Measurements from ENCODE around the gene FXYD6.

The FXYD6 gene

GRCh38 chr11:117827521-117828511 lies 48.6 kb downstream of the FXYD6 start:
- DNase-seq: no peak

- no peak for DNase-seq
These were observed 49.6 kb downstream of the FXYD6 start for GRCh38 chr11:117826832-117827231.

- DNase-seq: no peak
These were observed 50.3 kb downstream of the FXYD6 start for GRCh38 chr11:117826190-117826570.

GRCh38 chr11:117825538-117826189 lies 50.8 kb downstream of the FXYD6 start:
- no peak for DNase-seq

DNA sequence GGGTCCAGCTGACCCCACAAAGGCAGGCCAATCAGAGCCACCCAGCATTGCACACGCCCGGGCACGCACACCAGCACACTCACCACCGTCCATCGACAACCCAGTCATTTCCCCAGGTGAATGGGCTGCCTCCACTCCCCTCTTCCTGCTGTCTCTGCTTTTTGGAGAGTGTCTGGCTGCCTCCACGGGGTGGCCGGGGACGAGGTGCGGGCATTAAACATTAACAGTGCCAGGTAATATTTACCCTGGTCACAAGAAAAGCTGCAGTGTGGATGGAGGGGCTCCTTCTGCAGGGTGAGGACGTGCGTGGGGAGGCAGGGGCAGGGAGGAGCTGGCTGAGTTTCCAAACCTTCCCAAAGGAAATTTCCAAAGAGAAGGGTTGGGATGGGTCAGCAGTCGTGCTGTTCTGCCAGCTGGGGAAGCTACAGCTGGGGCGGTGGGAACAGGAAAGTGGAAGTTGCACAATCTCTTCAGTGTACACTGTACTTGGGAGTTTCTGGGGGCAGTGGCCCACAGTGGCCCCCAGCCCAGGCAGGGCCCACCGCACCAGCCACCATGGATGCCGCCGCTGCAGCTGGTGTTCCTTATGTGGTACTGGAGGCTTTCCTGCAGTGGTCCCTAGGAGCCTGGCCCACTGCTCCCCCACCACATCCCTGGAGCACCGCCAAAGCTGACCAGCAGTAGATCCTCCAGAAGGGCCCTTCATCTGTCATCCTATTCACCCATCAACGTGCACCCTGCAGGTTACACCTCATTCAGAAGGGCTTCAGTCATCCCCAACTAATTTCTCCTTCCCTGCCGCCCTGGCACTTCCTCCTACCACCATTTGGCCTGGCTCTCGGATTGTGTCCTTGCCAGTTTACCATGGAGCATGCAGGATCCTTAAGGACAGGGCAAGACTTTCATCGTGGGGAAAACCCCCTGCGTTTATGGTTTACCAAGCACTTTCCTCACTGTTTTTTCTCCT lies 51.6 kb downstream of the FXYD6 start, which contains the start of gene FXYD2:
TSS of gene FXYD2 (minus strand) at position 174 of the 967 bp plus-strand sequence. CDS start at position 108, 66 bp downstream.
- no peak for DNase-seq

DNA sequence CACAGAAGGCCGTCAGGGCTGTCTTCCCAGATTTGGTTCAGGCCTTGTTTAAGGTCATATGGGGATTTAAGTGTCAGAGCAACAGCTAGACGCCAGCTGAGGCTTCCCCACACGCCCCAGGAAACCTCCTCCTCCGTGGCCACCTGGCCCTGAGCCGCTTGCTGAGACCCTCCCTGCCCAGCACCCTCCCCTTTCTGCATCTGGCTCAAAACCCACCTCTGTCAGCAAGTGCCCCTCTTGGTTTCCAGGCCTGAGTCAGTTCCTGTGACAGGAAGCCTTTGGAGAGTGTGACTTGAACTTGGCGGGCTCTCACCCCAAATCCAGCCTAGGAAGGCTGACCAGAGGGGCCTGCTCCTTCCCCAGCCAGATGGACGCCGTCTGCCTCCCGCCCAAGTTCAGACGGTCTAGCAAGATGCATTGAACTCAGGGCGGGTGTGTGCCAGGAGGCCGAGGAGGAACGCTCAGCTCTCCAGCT lies 52.5 kb downstream of the FXYD6 start:
- DNase-seq: no peak

- DNase-seq: peak; percentile 26
These were observed 53.0 kb downstream of the FXYD6 start for GRCh38 chr11:117823294-117823945.

GRCh38 chr11:117822074-117823033 lies 54.1 kb downstream of the FXYD6 start:
- peak; percentile 76 for DNase-seq

DNA sequence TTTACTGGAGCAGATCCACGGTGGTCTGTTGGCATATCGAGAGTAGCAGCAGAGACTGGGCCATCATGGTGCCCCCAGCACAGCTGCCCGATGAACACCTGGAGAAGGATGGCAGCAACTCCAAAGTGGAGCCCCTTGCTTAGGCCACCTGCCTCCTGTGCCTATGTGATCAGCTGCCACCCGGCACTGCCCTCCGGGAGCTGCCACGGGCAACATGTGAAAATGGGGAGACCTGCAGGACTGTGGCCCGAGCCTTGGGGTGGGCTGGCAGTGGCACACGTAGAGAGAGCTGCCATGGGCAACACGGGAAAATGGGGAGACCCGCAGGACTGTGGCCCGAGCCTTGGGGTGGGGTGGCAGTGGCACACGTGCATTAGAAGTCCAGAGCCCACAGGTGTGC lies 55.0 kb downstream of the FXYD6 start:
- DNase-seq: no peak

GRCh38 chr11:117820516-117820915 lies 55.9 kb downstream of the FXYD6 start:
- DNase-seq: no peak

DNA sequence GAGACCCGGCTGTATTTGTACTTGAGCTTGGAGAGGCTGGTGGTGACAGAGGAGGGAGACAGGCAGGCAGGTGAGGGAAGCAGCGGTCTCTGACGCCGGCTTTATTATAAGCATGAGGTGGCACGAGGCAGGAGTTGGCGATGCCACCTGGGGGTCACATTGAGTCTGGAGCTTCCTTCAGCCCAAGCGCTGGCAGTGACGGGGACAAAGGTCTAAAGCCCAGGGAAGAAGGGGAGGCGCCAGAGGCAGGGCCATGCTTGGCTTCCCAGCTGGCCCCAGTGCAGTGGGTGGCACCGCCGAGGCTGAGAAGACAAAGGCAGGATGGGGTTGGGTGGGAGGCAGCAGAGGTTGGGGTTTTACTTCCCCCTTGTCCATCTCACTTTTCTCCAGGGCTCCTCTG lies 56.4 kb downstream of the FXYD6 start:
- DNase-seq: no peak

DNA sequence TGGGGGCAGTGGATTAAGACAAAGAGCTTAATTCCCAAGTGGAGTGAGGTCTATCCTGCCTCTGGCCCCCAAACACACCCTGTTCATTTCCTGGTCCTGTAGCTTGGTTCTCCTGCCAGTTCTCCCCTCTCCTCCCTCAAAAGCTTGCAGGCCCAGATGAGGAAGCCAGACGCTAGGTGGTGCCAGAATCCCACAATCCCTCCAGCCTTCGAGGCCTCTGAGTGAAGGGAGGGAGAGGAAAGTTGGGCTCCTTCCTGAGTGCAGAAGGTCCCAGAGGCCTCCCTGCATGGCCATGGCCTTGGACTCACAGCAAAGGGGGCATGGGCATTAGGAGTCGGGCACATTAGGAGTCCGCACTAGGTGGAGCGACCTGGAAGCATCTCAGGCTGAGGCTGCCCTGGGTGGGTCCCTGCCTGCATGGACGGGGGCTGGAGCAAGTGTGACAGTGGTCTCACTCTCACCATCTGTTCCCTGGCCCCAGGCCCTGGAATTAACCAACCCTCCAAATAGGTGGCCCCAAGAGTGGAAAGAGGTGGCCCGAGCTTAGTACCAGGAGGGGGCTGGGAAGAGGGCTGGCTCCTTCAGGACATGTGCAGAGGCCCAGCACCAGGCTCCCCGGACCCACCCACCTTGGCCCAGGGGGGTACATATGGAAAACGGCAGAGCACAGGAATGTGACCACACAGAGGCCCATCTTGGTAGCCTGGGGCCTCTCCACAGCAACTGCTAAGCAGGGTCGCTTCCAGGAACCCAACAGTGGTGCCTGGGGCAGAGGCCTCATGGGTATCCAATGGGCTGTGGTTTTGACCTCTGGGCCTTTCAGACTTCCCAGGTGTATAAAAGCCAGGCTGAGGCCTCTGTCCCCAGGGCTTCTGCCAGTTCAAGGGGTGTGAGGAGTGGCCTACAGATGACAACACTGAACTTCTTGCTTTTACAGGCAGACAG lies 57.1 kb downstream of the FXYD6 start:
- DNase-seq: no peak

GRCh38 chr11:117818041-117818873 lies 58.2 kb downstream of the FXYD6 start:
- DNase-seq: peak; percentile 66

GRCh38 chr11:117817368-117818040 lies 59.0 kb downstream of the FXYD6 start:
- peak; percentile 93 for DNase-seq

DNA sequence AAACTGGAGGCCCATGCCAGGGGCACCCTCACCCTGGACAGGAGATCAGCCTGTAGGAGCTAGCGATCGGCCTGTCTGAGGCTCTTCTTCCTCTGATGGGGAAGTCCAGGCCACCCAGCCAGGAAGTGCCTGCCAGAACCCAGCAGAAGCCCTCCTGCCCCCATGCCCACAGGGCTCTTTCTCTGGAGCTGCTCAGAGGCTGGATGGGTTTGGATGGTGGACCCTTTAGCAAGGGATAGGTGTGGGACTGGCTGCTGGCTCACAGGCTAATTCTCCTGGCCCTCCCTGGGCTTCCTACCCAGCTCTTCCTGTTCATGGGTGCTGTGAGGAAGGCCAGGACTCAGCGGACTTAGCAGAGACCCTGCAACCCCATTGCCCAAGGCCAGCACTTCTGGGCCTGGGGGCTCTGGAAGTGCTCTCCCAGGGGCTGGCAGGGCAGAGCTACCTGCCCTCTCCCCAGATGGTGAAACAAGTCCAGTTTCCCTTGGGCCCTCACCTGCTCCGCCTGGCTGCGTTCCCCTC lies 59.6 kb downstream of the FXYD6 start:
- no peak for DNase-seq

- DNase-seq: no peak
These were observed 60.2 kb downstream of the FXYD6 start for GRCh38 chr11:117816151-117816741.

DNA sequence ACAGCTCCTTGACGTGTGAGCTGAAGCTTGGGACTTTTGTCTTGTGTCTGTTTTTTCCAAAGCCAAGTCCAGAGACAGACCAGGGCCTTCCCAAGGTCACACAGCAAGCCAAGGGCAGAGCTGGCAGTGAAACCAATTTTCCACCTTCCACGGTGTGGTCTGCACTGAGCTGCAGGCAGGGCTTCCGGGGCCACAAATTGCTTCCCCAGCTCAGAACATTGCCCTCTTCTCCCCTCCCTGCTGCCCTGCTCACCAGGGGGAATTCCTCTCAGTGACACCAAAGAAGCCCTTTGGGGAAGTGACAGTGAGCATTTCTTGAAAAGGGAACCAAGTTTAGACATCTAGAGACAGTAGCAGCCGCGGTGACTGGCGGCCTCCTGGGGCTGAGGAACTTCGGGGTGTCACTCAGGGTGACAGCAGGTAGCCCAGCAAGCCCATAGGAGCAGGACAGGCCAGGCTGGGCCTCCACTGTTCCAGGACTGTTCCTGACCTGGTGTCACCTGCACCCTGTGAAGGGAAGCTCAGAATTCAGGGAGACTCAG lies 61.1 kb downstream of the FXYD6 start:
- DNase-seq: peak; percentile 76

Data from stimulated activated CD4-positive, alpha-beta T cell treated with anti-CD3 and anti-CD28 coated beads, Interleukin-15, amount 100 ng/mL, for 24 hours (primary cell).